K562 (cell line): Measurements from ENCODE around the gene ZNF384. TPM values are rescaled to one million over a fixed set of nuclear protein-coding genes. Genes with fewer than 3 reads are reported as not detected.

Experiments
- BACH1 ChIP-seq: fragments of 200-800 bp; sonication (Bioruptor generic); IDR thresholded peaks from 2 replicates; pipeline ENCODE4 v1.6.1; 2016; ENCODE audit warnings: missing genetic modification characterization, missing compliant biosample characterization
- CCNT2 ChIP-seq: IDR thresholded peaks from 2 replicates; pipeline ENCODE4 v1.6.1; 2011; ENCODE audit warnings: borderline replicate concordance, low read depth, mild to moderate bottlenecking, moderate library complexity, mixed read lengths, low read length; ENCODE audit not compliant: insufficient read length; ENCODE audit errors: extremely low read depth
- CXXC5 ChIP-seq: fragments of 250-450 bp; sonication (Bioruptor Pico); IDR thresholded peaks from 2 replicates; pipeline ENCODE4 v1.8.0; 2022; ENCODE audit warnings: inconsistent platforms, mild to moderate bottlenecking, moderate library complexity
- DPF2 ChIP-seq: fragments of 450-650 bp; IDR thresholded peaks from 2 replicates; pipeline ENCODE4 v1.6.1; 2016
- EHMT2 ChIP-seq: fragments of 450-650 bp; IDR thresholded peaks from 2 replicates; pipeline ENCODE4 v1.6.1; 2018; ENCODE audit warnings: antibody characterized with exemption
- ETV5 ChIP-seq: sonication (generic); formaldehyde crosslinking; IDR thresholded peaks from 2 replicates; pipeline ENCODE4 v1.4.0; 2020; ENCODE audit warnings: low read depth, mild to moderate bottlenecking, missing genetic modification reagents
- KLF13 ChIP-seq: fragments of 450-650 bp; IDR thresholded peaks from 2 replicates; pipeline ENCODE4 v1.6.1; 2016; ENCODE audit warnings: missing genetic modification characterization, low read depth, mild to moderate bottlenecking, missing compliant biosample characterization, moderate library complexity, borderline replicate concordance
- LCOR ChIP-seq: sonication (generic); formaldehyde crosslinking; IDR thresholded peaks from 2 replicates; pipeline ENCODE4 v1.8.0; 2022; ENCODE audit warnings: mild to moderate bottlenecking, missing genetic modification reagents
- MEF2D ChIP-seq: conservative IDR thresholded peaks from 2 replicates; pipeline ENCODE4 v1.6.1; 2016; ENCODE audit warnings: low read depth, missing genetic modification characterization, missing compliant biosample characterization
- POLR2A ChIP-seq: fragments of 450-650 bp; conservative IDR thresholded peaks from 2 replicates; pipeline ENCODE4 v1.6.1; 2016
- POLR3G ChIP-seq: IDR thresholded peaks from 2 replicates; pipeline ENCODE4 v1.6.1; 2011; ENCODE audit not compliant: insufficient read length, insufficient replicate concordance; ENCODE audit errors: extremely low read depth
- PRPF4 ChIP-seq: fragments of 200-400 bp; formaldehyde crosslinking; IDR thresholded peaks from one replicate; pipeline ENCODE4 v1.6.1; 2017; ENCODE audit warnings: low read length, low read depth, mild to moderate bottlenecking; ENCODE audit not compliant: insufficient read depth, poor library complexity, severe bottlenecking
- RBM15 ChIP-seq: fragments of 200-400 bp; formaldehyde crosslinking; IDR thresholded peaks from 2 replicates; pipeline ENCODE4 v1.6.1; 2018; ENCODE audit warnings: mild to moderate bottlenecking, low read length, moderate library complexity; ENCODE audit not compliant: insufficient read depth
- RBM25 ChIP-seq: fragments of 200-400 bp; formaldehyde crosslinking; IDR thresholded peaks from 2 replicates; pipeline ENCODE4 v1.6.1; 2018; ENCODE audit warnings: low read length, low read depth, moderate library complexity; ENCODE audit not compliant: severe bottlenecking
- SIN3B ChIP-seq: fragments of 450-650 bp; IDR thresholded peaks from 2 replicates; pipeline ENCODE4 v1.6.1; 2017; ENCODE audit warnings: low read depth, mild to moderate bottlenecking, moderate library complexity
- SP2 ChIP-seq: IDR thresholded peaks from 2 replicates; pipeline ENCODE4 v1.6.1; 2011; ENCODE audit warnings: mild to moderate bottlenecking, low read depth, low read length, moderate library complexity; ENCODE audit not compliant: poor library complexity, severe bottlenecking; ENCODE audit errors: extremely low read depth
- ZBTB7A ChIP-seq: IDR thresholded peaks from 2 replicates; pipeline ENCODE4 v1.6.1; 2011; ENCODE audit warnings: low read depth, mild to moderate bottlenecking, low read length, moderate library complexity, borderline replicate concordance; ENCODE audit not compliant: control insufficient read depth
- ZFX ChIP-seq: sonication (generic); formaldehyde crosslinking; IDR thresholded peaks from 2 replicates; pipeline ENCODE4 v1.8.0; 2022; ENCODE audit warnings: mild to moderate bottlenecking, missing genetic modification reagents, moderate library complexity
- ZNF384 ChIP-seq: IDR thresholded peaks from 2 replicates; pipeline ENCODE4 v1.6.1; 2012; ENCODE audit warnings: low read depth, low read length, improper control_type of control experiment
- polyA plus RNA-seq, 8 experiments: library from polyadenylated mRNA; depleted of rRNA in 4 of 8; stranded (reverse) in 5 of 8; unstranded in 3 of 8; fragments of >200 nt; fragmentation: Nextera tagmentation in 2 of 8; fragmentation: Illumina TruSeq in 1 of 8; extraction: Ambion mirVana in 2 of 8; extraction: Trizol in 1 of 8; gene quantifications; 2 replicates each; pipeline versions ENCODE4 v1.2.1 to v1.2.3, GENCODE V29; 2011 to 2014; ENCODE audit warnings: inconsistent platforms in 1 of 8, missing spikeins in 1 of 8
- total RNA-seq, 7 experiments: library from RNA; depleted of rRNA in 6 of 7; stranded (reverse); fragments of >200 nt in 6 of 7; fragmentation: Illumina TruSeq in 2 of 7; extraction: Trizol in 2 of 7; gene quantifications; 2 replicates each; pipeline versions ENCODE4 v1.2.1 to v1.2.3, GENCODE V29; 2011 to 2021; ENCODE audit warnings: low replicate concordance in 1 of 7
- TF ChIP-seq, protein P1 (sequence below): sonication (generic); formaldehyde crosslinking; IDR thresholded peaks from 2 replicates; pipeline ENCODE4 v1.5.0; 2020; ENCODE audit warnings: missing genetic modification reagents
- TF ChIP-seq, protein P2 (sequence below), 3 experiments: fragments of 200-800 bp in 1 of 3; fragments of 250-450 bp in 1 of 3; fragments of 450-650 bp in 1 of 3; sonication (Bioruptor Pico) in 1 of 3; sonication (Bioruptor generic) in 1 of 3; formaldehyde crosslinking in 1 of 3; IDR thresholded peaks; 2 replicates each; pipeline versions ENCODE4 v1.6.1 to v1.8.0; 2016 to 2022; ENCODE audit warnings: mild to moderate bottlenecking in 2 of 3, missing genetic modification characterization in 2 of 3, missing compliant biosample characterization in 1 of 3, moderate library complexity in 1 of 3
- TF ChIP-seq, protein P3 (sequence below): fragments of 450-650 bp; formaldehyde crosslinking; IDR thresholded peaks from 2 replicates; pipeline ENCODE4 v1.4.0; 2022; ENCODE audit warnings: mild to moderate bottlenecking, moderate library complexity

Gene ZNF384
- total and polyA plus RNA-seq, 9 of the 15 experiments (the other 6 are each of a cell fraction or from before 2014, with no cell fraction given): 0.36 to 64.8 (median 21.3) TPM

DNA sequence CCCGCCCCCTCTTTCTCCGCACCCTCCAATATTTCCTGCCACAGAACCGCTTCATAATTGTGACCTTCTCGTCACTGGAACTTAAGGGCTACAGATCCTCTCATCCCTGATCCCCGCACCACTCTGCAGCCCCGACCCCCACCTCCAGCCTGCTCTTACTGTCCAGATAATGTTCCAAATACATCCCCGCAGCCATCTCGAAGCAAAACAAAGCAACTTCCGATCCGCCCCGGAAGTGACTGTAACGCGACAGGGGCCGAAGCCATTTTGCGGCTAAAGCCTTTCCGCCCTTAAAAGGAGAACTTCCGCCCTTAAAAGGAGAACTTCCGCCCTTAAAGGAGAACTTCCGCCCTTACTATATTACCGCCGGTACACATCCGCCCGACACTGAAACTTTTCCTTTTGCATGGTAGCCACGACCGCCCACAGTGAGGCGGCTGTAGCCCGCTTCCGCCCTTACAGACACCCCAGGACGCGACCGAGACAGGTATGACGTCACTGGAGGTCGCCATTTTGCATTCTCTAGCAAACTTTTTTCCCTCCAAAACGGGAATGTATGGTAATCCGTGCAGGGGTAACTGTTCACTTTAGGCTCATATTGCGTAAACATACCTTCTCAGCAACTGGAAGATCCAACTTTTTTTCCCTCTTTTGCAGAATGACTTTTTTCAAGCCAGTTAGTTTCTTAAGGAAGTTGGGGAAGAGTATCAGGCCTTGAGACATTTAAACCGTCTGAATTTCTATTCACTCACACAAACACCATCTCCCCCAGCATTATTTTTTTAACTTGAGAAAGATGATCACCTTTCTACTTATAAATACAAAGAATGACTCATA is 26.1 kb downstream of the ZNF384 start, which contains the start of gene ING4 (continued):
- TF ChIP-seq ZBTB7A (no peak; the same call in 1 of the 2 replicates), PRPF4 (no peak), ZFX (peak; percentile 60; the same call in 1 of the 2 replicates), EHMT2 (no peak; the same call in 1 of the 2 replicates), MEF2D (tag) (peak; percentile 63; the same call in 1 of the 2 replicates), POLR2A (peak; percentile 72), RBM15 (no peak), SIN3B (peak; percentile 92), DPF2 (peak; percentile 15; the same call in 1 of the 2 replicates), POLR3G (no peak), BACH1 (no peak), ETV5 (CRISPR knock-in tag) (peak; percentile 97), LCOR (CRISPR knock-in tag) (0 out of 2 replicates have a peak, but pooled peaks have one; percentile 8), CCNT2 (no peak), CXXC5 (CRISPR knock-in tag) (peak; percentile 95), ZNF384 (peak; percentile 62), KLF13 (peak; percentile 77; the same call in 1 of the 2 replicates), RBM25 (no peak), SP2 (no peak)
- TF ChIP-seq, protein P1, sequence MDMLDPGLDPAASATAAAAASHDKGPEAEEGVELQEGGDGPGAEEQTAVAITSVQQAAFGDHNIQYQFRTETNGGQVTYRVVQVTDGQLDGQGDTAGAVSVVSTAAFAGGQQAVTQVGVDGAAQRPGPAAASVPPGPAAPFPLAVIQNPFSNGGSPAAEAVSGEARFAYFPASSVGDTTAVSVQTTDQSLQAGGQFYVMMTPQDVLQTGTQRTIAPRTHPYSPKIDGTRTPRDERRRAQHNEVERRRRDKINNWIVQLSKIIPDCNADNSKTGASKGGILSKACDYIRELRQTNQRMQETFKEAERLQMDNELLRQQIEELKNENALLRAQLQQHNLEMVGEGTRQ (CRISPR knock-in tag): no peak
- TF ChIP-seq, protein P2, sequence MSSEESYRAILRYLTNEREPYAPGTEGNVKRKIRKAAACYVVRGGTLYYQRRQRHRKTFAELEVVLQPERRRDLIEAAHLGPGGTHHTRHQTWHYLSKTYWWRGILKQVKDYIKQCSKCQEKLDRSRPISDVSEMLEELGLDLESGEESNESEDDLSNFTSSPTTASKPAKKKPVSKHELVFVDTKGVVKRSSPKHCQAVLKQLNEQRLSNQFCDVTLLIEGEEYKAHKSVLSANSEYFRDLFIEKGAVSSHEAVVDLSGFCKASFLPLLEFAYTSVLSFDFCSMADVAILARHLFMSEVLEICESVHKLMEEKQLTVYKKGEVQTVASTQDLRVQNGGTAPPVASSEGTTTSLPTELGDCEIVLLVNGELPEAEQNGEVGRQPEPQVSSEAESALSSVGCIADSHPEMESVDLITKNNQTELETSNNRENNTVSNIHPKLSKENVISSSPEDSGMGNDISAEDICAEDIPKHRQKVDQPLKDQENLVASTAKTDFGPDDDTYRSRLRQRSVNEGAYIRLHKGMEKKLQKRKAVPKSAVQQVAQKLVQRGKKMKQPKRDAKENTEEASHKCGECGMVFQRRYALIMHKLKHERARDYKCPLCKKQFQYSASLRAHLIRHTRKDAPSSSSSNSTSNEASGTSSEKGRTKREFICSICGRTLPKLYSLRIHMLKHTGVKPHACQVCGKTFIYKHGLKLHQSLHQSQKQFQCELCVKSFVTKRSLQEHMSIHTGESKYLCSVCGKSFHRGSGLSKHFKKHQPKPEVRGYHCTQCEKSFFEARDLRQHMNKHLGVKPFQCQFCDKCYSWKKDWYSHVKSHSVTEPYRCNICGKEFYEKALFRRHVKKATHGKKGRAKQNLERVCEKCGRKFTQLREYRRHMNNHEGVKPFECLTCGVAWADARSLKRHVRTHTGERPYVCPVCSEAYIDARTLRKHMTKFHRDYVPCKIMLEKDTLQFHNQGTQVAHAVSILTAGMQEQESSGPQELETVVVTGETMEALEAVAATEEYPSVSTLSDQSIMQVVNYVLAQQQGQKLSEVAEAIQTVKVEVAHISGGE (CRISPR knock-in tag; IDR thresholded peaks at IDR 0.05): peak in 2 of 3 experiments; percentile 28 to 96; a peak in 3 of 6 replicates
- TF ChIP-seq, protein P3, sequence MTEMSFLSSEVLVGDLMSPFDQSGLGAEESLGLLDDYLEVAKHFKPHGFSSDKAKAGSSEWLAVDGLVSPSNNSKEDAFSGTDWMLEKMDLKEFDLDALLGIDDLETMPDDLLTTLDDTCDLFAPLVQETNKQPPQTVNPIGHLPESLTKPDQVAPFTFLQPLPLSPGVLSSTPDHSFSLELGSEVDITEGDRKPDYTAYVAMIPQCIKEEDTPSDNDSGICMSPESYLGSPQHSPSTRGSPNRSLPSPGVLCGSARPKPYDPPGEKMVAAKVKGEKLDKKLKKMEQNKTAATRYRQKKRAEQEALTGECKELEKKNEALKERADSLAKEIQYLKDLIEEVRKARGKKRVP (CRISPR knock-in tag): peak; percentile 54; the same call in 1 of the 2 replicates
